ENCODE results near the gene RGL1.

The RGL1 gene

GRCh38 chr1:183889095-183889494, 84.2 kb downstream of the RGL1 start:
- TF ChIP-seq GATA1 (IDR thresholded peaks at IDR 0.05; ENCODE audit: low read depth, low read length) (no peak), POLR2A (IDR thresholded peaks at IDR 0.05; ENCODE audit: low read length) (no peak)
- no peak for DNase-seq

- TF ChIP-seq POLR2A (IDR thresholded peaks at IDR 0.05; ENCODE audit: low read length) (no peak), GATA1 (IDR thresholded peaks at IDR 0.05; ENCODE audit: low read depth, low read length) (no peak)
- DNase-seq, result no peak
These were observed 86.4 kb downstream of the RGL1 start for GRCh38 chr1:183891158-183891856.

- no peak for DNase-seq
- TF ChIP-seq POLR2A (IDR thresholded peaks at IDR 0.05; ENCODE audit: low read length) (no peak), GATA1 (IDR thresholded peaks at IDR 0.05; ENCODE audit: low read depth, low read length) (no peak)
These were observed 87.5 kb downstream of the RGL1 start for GRCh38 chr1:183892351-183892793.

- DNase-seq, result no peak
- no peak for TF ChIP-seq POLR2A (IDR thresholded peaks at IDR 0.05; ENCODE audit: low read length)
- no peak for TF ChIP-seq GATA1 (IDR thresholded peaks at IDR 0.05; ENCODE audit: low read depth, low read length)
These were observed 88.8 kb downstream of the RGL1 start for GRCh38 chr1:183893561-183894289.

GRCh38 chr1:183894290-183894565, 89.3 kb downstream of the RGL1 start:
- no peak for TF ChIP-seq GATA1 (IDR thresholded peaks at IDR 0.05; ENCODE audit: low read depth, low read length)
- no peak for DNase-seq

GRCh38 chr1:183896466-183897048, 91.6 kb downstream of the RGL1 start:
- no peak for DNase-seq
- TF ChIP-seq GATA1 (IDR thresholded peaks at IDR 0.05; ENCODE audit: low read depth, low read length), result no peak
- no peak for TF ChIP-seq POLR2A (IDR thresholded peaks at IDR 0.05; ENCODE audit: low read length)

- TF ChIP-seq POLR2A (IDR thresholded peaks at IDR 0.05; ENCODE audit: low read length) (no peak), GATA1 (IDR thresholded peaks at IDR 0.05; ENCODE audit: low read depth, low read length) (no peak)
- no peak for DNase-seq
These were observed 93.1 kb downstream of the RGL1 start for GRCh38 chr1:183898001-183898396.

- TF ChIP-seq POLR2A (IDR thresholded peaks at IDR 0.05; ENCODE audit: low read length) (no peak), GATA1 (IDR thresholded peaks at IDR 0.05; ENCODE audit: low read depth, low read length) (no peak)
- DNase-seq, result no peak
These were observed 93.7 kb downstream of the RGL1 start for GRCh38 chr1:183898610-183899009.

- DNase-seq, result no peak
- TF ChIP-seq GATA1 (IDR thresholded peaks at IDR 0.05; ENCODE audit: low read depth, low read length), result no peak
- TF ChIP-seq POLR2A (IDR thresholded peaks at IDR 0.05; ENCODE audit: low read length), result no peak
These were observed 96.9 kb downstream of the RGL1 start for GRCh38 chr1:183901748-183902330.

- no peak for DNase-seq
- TF ChIP-seq POLR2A (IDR thresholded peaks at IDR 0.05; ENCODE audit: low read length), result no peak
- TF ChIP-seq GATA1 (IDR thresholded peaks at IDR 0.05; ENCODE audit: low read depth, low read length), result no peak
These were observed 98.2 kb downstream of the RGL1 start for GRCh38 chr1:183903101-183903500.

GRCh38 chr1:183905508-183906113, 100.7 kb downstream of the RGL1 start:
- TF ChIP-seq GATA1 (IDR thresholded peaks at IDR 0.05; ENCODE audit: low read depth, low read length), result no peak
- TF ChIP-seq POLR2A (IDR thresholded peaks at IDR 0.05; ENCODE audit: low read length), result no peak
- DNase-seq, result no peak

- no peak for DNase-seq
These were observed 102.2 kb downstream of the RGL1 start for GRCh38 chr1:183907070-183907469.

GRCh38 chr1:183908079-183908478, 103.2 kb downstream of the RGL1 start:
- TF ChIP-seq POLR2A (IDR thresholded peaks at IDR 0.05; ENCODE audit: low read length) (no peak), GATA1 (IDR thresholded peaks at IDR 0.05; ENCODE audit: low read depth, low read length) (no peak)
- DNase-seq, result peak; percentile 8 to 33

More at GRCh38 chr1:183907070-183907469, 102.2 kb downstream of the RGL1 start:
- no peak for TF ChIP-seq GATA1 (IDR thresholded peaks at IDR 0.05; ENCODE audit: low read depth, low read length)
- TF ChIP-seq POLR2A (IDR thresholded peaks at IDR 0.05; ENCODE audit: low read length), result no peak

- DNase-seq, result no peak
- no peak for TF ChIP-seq GATA1 (IDR thresholded peaks at IDR 0.05; ENCODE audit: low read depth, low read length)
- no peak for TF ChIP-seq POLR2A (IDR thresholded peaks at IDR 0.05; ENCODE audit: low read length)
These were observed 104.8 kb downstream of the RGL1 start for GRCh38 chr1:183909672-183910071.

Measured in erythroblast (primary cell).